ENCODE results near the gene ANKRD33B.
A peak's percentile ranks its signal among the peaks of the same experiment; 100 is the strongest.
"Not testable (repeated sequence)": the region's sequence is repeated elsewhere in the genome, so short reads cannot be mapped to it uniquely, and the experiment has no call there.

ANKRD33B gene

GRCh38 chr5:10637944-10638343 is 74.1 kb downstream of the ANKRD33B start:
- no peak for DNase-seq

- not testable (repeated sequence) for DNase-seq
Observed at GRCh38 chr5:10638723-10639122, 74.9 kb downstream of the ANKRD33B start.

GRCh38 chr5:10639846-10640368 is 76.0 kb downstream of the ANKRD33B start:
- no peak for DNase-seq

- DNase-seq = no peak
Observed at GRCh38 chr5:10642367-10642766, 78.5 kb downstream of the ANKRD33B start.

GRCh38 chr5:10644192-10644591 is 80.3 kb downstream of the ANKRD33B start:
- no peak for DNase-seq

- no peak for DNase-seq
Observed at GRCh38 chr5:10645146-10645545, 81.3 kb downstream of the ANKRD33B start.

GRCh38 chr5:10645671-10646070 is 81.8 kb downstream of the ANKRD33B start:
- DNase-seq = no peak

GRCh38 chr5:10647640-10648039 is 83.8 kb downstream of the ANKRD33B start:
- DNase-seq = no peak

- DNase-seq = no peak
Observed at GRCh38 chr5:10648806-10649665, 85.2 kb downstream of the ANKRD33B start.

GRCh38 chr5:10649666-10650380 is 86.0 kb downstream of the ANKRD33B start:
- peak; percentile 36 for DNase-seq

- peak; percentile 36 for DNase-seq
Observed at GRCh38 chr5:10652151-10652550, 88.3 kb downstream of the ANKRD33B start.

- no peak for DNase-seq
Observed at GRCh38 chr5:10652606-10653005, 88.7 kb downstream of the ANKRD33B start.

GRCh38 chr5:10653043-10653442 is 89.2 kb downstream of the ANKRD33B start:
- DNase-seq = no peak

- no peak for DNase-seq
Observed at GRCh38 chr5:10653751-10654400, 90.0 kb downstream of the ANKRD33B start.

- DNase-seq = no peak
Observed at GRCh38 chr5:10654566-10654965, 90.7 kb downstream of the ANKRD33B start.

- no peak for DNase-seq
Observed at GRCh38 chr5:10655161-10655971, 91.5 kb downstream of the ANKRD33B start.

- DNase-seq = no peak
Observed at GRCh38 chr5:10655972-10656830, 92.3 kb downstream of the ANKRD33B start.

GRCh38 chr5:10658265-10658664 is 94.4 kb downstream of the ANKRD33B start:
- no peak for DNase-seq

GRCh38 chr5:10660135-10660534 is 96.3 kb downstream of the ANKRD33B start:
- no peak for DNase-seq

- no peak for DNase-seq
Observed at GRCh38 chr5:10660720-10661387, 97.0 kb downstream of the ANKRD33B start.

- no peak for DNase-seq
Observed at GRCh38 chr5:10661401-10661800, 97.5 kb downstream of the ANKRD33B start.
